HG03520 (cell line): Measurements from ENCODE around the gene STX1A.
"Not testable (repeated sequence)": the region's sequence is repeated elsewhere in the genome, so short reads cannot be mapped to it uniquely, and the experiment has no call there.

Source experiments
- ATAC-seq: cut with Tn5 transposase; IDR thresholded peaks from one replicate; pipeline ENCODE4 v1.9.1; 2021; ENCODE audit warnings: mild to moderate bottlenecking, moderate library complexity; ENCODE audit not compliant: unreplicated experiment

STX1A gene

GRCh38 chr7:73655309-73655708 lies 64.2 kb downstream of the STX1A start:
- not testable (repeated sequence) for ATAC-seq

- no peak for ATAC-seq
These were observed 66.9 kb downstream of the STX1A start for GRCh38 chr7:73652541-73652949.

- ATAC-seq = no peak
These were observed 68.9 kb downstream of the STX1A start for GRCh38 chr7:73650524-73650923.

GRCh38 chr7:73649576-73649975 lies 69.9 kb downstream of the STX1A start:
- ATAC-seq = no peak
